CD4-positive, alpha-beta T cell (primary cell): Measurements from ENCODE around the gene HSPA14. TPM values are rescaled to one million over a fixed set of nuclear protein-coding genes. Genes with fewer than 3 reads are reported as not detected.

Experiments used
- ATAC-seq: fragments of 200-7000 bp; cut with Tn5 transposase; one replicate; pipeline ENCODE4 v1.10.0; 2022; ENCODE audit warnings: mild to moderate bottlenecking; ENCODE audit not compliant: poor library complexity
- CTCF ChIA-PET: fragments of 350-600 bp; sonication (Branson Sonifier 250); formaldehyde crosslinking; loops from one replicate; lab custom pipeline; 2021; ENCODE audit warnings: antibody characterized with exemption, inconsistent platforms; lab: Charles Lee
- POLR2A ChIA-PET: fragments of 350-600 bp; sonication (Branson Sonifier 250); formaldehyde crosslinking; loops from one replicate; lab custom pipeline; 2021; ENCODE audit warnings: antibody characterized with exemption, inconsistent platforms; lab: Charles Lee
- DNase-seq, 14 experiments: peaks; one replicate each; pipeline ENCODE4 v3.0.0-alpha.2; 2013 to 2020; ENCODE audit warnings: mixed read lengths in 2 of 14
- H3K27ac ChIP-seq, 2 donors: one replicate each; pipeline versions ENCODE4 v1.5.1 to v1.7.0; 2013; ENCODE audit warnings: low read length in 2 of 2, low read depth in 1 of 2, mild to moderate bottlenecking in 1 of 2
- H3K27me3 ChIP-seq, 2 experiments: 1 replicate in 1 of 2; 2 replicates in 1 of 2; pipeline versions ENCODE4 v1.6.1 to v1.7.0; 2013; ENCODE audit warnings: low read length in 2 of 2, control low read depth in 1 of 2, mild to moderate bottlenecking in 1 of 2, moderate library complexity in 1 of 2; ENCODE audit not compliant: insufficient read depth in 2 of 2, control insufficient read depth in 1 of 2
- H3K36me3 ChIP-seq: one replicate; pipeline ENCODE4 v1.6.1; 2013; ENCODE audit warnings: low read length, control low read depth; ENCODE audit not compliant: insufficient read depth
- H3K4me1 ChIP-seq: one replicate; pipeline ENCODE4 v1.6.1; 2013; ENCODE audit warnings: low read length, control low read depth; ENCODE audit not compliant: insufficient read depth
- H3K4me3 ChIP-seq: one replicate; pipeline ENCODE4 v1.5.1; 2013; ENCODE audit warnings: mild to moderate bottlenecking, low read length, moderate library complexity
- H3K9me3 ChIP-seq, 2 experiments: 1 replicate in 1 of 2; 2 replicates in 1 of 2; pipeline versions ENCODE4 v1.6.1 to v1.7.0; 2013; ENCODE audit warnings: low read length in 2 of 2, mild to moderate bottlenecking in 2 of 2, control low read depth in 1 of 2, moderate library complexity in 1 of 2; ENCODE audit not compliant: control insufficient read depth in 1 of 2, insufficient read depth in 1 of 2
- H3K27ac Mint-ChIP-seq: one replicate; pipeline ENCODE4 v1.8.0; 2020; ENCODE audit warnings: mixed read lengths
- H3K27me3 Mint-ChIP-seq: one replicate; pipeline ENCODE4 v1.8.0; 2021; ENCODE audit warnings: mixed read lengths
- H3K36me3 Mint-ChIP-seq: one replicate; pipeline ENCODE4 v1.8.0; 2021; ENCODE audit warnings: low read depth, mixed read lengths
- H3K4me1 Mint-ChIP-seq: one replicate; pipeline ENCODE4 v1.8.0; 2021; ENCODE audit warnings: low read depth, mixed read lengths
- H3K4me3 Mint-ChIP-seq: one replicate; pipeline ENCODE4 v1.8.0; 2020; ENCODE audit warnings: mild to moderate bottlenecking, mixed read lengths
- H3K9me3 Mint-ChIP-seq: one replicate; pipeline ENCODE4 v1.8.0; 2020; ENCODE audit warnings: mixed read lengths
- CTCF ChIP-seq: fragments of 200-600 bp; IDR thresholded peaks from one replicate; pipeline ENCODE4 v1.8.0; 2022; ENCODE audit warnings: antibody characterized with exemption, mild to moderate bottlenecking
- intact Hi-C, 2 experiments: fragments of 100-400 bp; cut with DNase I in 1 of 2; cut with micrococcal nuclease in 1 of 2; formaldehyde crosslinking; loops; one replicate each; pipeline versions ENCODE4 v1.15.1 to v1.9.0; 2023 to 2025; cut with DNase I, micrococcal nuclease
- total RNA-seq, 174 experiments: library from RNA in 2 of 174; stranded (reverse) in 2 of 174; gene quantifications; one replicate each; pipeline ENCODE4 v1.2.3 and lab custom pipeline; 2021 to 2026

The HSPA14 gene
- total RNA-seq, 2 experiments from 2014 or later, result 29.1 to 33.4 TPM

GRCh38 chr10:14836208-14836607 lies 1.9 kb upstream of the HSPA14 start:
- H3K27ac Mint-ChIP-seq, result peak overlapping the region; percentile 40
- intact Hi-C loops, result loop anchor here (5.0 to 10.0 kb wide), 6 partner anchors 116 to 1251 kb away; partner anchors contain the start of genes DCLRE1C (in 1 of the 2), PRPF18 (in 1 of the 2) and RPP38 (in 1 of the 2)

GRCh38 chr10:14837003-14837756 lies 926 bp upstream of the HSPA14 start:
- peaks cover 16% of the 10 kb centered on the region for H3K36me3 ChIP-seq
- ATAC-seq, result no peak
- TF ChIP-seq CTCF, result no peak
- no peaks in the 10 kb centered on the region for H3K9me3 ChIP-seq
- ChIA-PET CTCF (interaction anchor here (0.6 to 1.5 kb wide), 11 partner anchors 14 to 1050 kb away, joined by 3 to 8 read pairs (median 3); no protein-coding TSS in a partner anchor), POLR2A (interaction anchor here (0.5 to 4.9 kb wide), 42 partner anchors 11 to 1535 kb away, joined by 3 to 63 read pairs (median 5); partner anchors contain the start of genes DCLRE1C, MEIG1, PRPF18 and RPP38)
- peak overlapping the region; percentile 99 for H3K4me3 Mint-ChIP-seq
- H3K36me3 Mint-ChIP-seq, result peaks cover 36% of the 10 kb centered on the region
- peak overlapping the region; percentile 97 for H3K4me3 ChIP-seq
- peaks cover 21% of the 10 kb centered on the region for H3K4me1 ChIP-seq
- H3K27ac Mint-ChIP-seq, result peak overlapping the region; percentile 90
- H3K27me3 ChIP-seq, result no peaks in the 10 kb centered on the region
- H3K27ac ChIP-seq, result peak overlapping the region; percentile 84 to 88
- H3K9me3 Mint-ChIP-seq, result no peaks in the 10 kb centered on the region
- H3K27me3 Mint-ChIP-seq, result no peaks in the 10 kb centered on the region
- H3K4me1 Mint-ChIP-seq, result peaks cover 32% of the 10 kb centered on the region
- peak in 2 of 14 experiments; percentile 8 to 12 for DNase-seq
- intact Hi-C loops, result loop anchor here (5.0 to 10.0 kb wide), 6 partner anchors 115 to 1252 kb away; partner anchors contain the start of genes DCLRE1C (in 1 of the 2), PRPF18 (in 1 of the 2) and RPP38 (in 1 of the 2)

More at GRCh38 chr10:14836208-14836607, 1.9 kb upstream of the HSPA14 start:
- Mint-ChIP-seq H3K4me1 (peaks cover 32% of the 10 kb centered on the region), H3K4me3 (peak overlapping the region; percentile 43), H3K9me3 (no peaks in the 10 kb centered on the region), H3K36me3 (peaks cover 26% of the 10 kb centered on the region), H3K27me3 (no peaks in the 10 kb centered on the region)
- ChIA-PET POLR2A (interaction anchor here (0.6 to 4.9 kb wide), 8 partner anchors 13 to 812 kb away, joined by 3 to 63 read pairs (median 10); partner anchors contain the start of gene SUV39H2), CTCF (interaction anchor here (0.9 to 1.2 kb wide), 4 partner anchors 13 to 1049 kb away, joined by 3 to 4 read pairs (median 4); no protein-coding TSS in a partner anchor)
- Histone ChIP-seq H3K27me3 (no peaks in the 10 kb centered on the region), H3K36me3 (peaks cover 6% of the 10 kb centered on the region), H3K4me1 (peaks cover 21% of the 10 kb centered on the region), H3K4me3 (no peak overlapping the region), H3K9me3 (no peaks in the 10 kb centered on the region), H3K27ac (no peak overlapping the region)
- no peak for DNase-seq
- TF ChIP-seq CTCF, result no peak
- no peak for ATAC-seq

GRCh38 chr10:14838582-14839304 lies 637 bp downstream of the HSPA14 start:
- intact Hi-C loops, result loop anchor here (1.0 to 10.0 kb wide), 8 partner anchors 41 to 1254 kb away; partner anchors contain the start of genes DCLRE1C (in 1 of the 2), PRPF18 (in 1 of the 2) and RPP38 (in 1 of the 2)
- peak overlapping the region; percentile 99 for H3K4me3 Mint-ChIP-seq
- H3K27ac Mint-ChIP-seq, result peak overlapping the region; percentile 90
- H3K4me1 ChIP-seq, result peaks cover 21% of the 10 kb centered on the region
- no peak for TF ChIP-seq CTCF
- H3K4me1 Mint-ChIP-seq, result peaks cover 32% of the 10 kb centered on the region
- H3K27me3 ChIP-seq, result no peaks in the 10 kb centered on the region
- DNase-seq (peak in 11 of 14 experiments; percentile 1 to 57 (median 15)), ATAC-seq (peak; percentile 2)
- CTCF ChIA-PET, result interaction anchor here (0.8 to 1.1 kb wide), 3 partner anchors 16 to 329 kb away, joined by 3 to 4 read pairs (median 3); no protein-coding TSS in a partner anchor
- no peaks in the 10 kb centered on the region for H3K9me3 Mint-ChIP-seq
- H3K4me3 ChIP-seq, result peak overlapping the region; percentile 97
- peaks cover 48% of the 10 kb centered on the region for H3K36me3 Mint-ChIP-seq
- no peaks in the 10 kb centered on the region for H3K9me3 ChIP-seq
- H3K27me3 Mint-ChIP-seq, result no peaks in the 10 kb centered on the region
- peaks cover 32% of the 10 kb centered on the region for H3K36me3 ChIP-seq
- H3K27ac ChIP-seq, result peak overlapping the region; percentile 84 to 88
- POLR2A ChIA-PET, result interaction anchor here (0.7 to 4.9 kb wide), 39 partner anchors 9 to 1537 kb away, joined by 3 to 63 read pairs (median 6); partner anchors contain the start of genes DCLRE1C, MEIG1, RPP38 and SEPHS1
